HG03558 (cell line): ENCODE measurements around the gene P2RX1.
"Not testable (repeated sequence)": the region's sequence is repeated elsewhere in the genome, so short reads cannot be mapped to it uniquely, and the experiment has no call there.

Experiments used
- ATAC-seq: cut with Tn5 transposase; IDR thresholded peaks from one replicate; pipeline ENCODE4 v1.9.1; 2021; ENCODE audit warnings: moderate number of reproducible peaks; ENCODE audit not compliant: unreplicated experiment; ENCODE audit errors: extremely low read depth

Gene P2RX1

GRCh38 chr17:3867106-3867505 lies 49.2 kb downstream of the P2RX1 start:
- ATAC-seq: no peak

- no peak for ATAC-seq
These were observed 50.0 kb downstream of the P2RX1 start for GRCh38 chr17:3866276-3866675.

DNA sequence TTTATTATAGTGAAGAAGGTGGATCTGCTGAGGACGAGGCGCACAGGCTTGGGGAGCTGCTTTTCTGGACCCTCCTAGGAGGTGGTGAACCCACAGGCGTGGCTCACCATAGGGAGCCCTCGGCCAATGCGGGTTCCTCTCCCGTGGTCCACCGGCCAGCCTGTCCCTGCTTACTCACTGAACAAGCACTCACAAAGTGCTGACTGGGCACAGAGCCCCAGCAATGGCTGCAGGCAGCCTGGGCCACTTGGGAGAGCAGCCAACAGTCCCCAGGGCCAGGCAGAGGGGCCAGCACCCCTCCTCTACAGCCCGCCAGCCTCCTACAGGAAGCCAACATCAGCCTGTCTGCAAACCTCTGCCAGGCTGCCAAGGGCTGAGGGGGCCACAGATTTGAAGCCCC lies 51.1 kb downstream of the P2RX1 start:
- ATAC-seq: no peak

- no peak for ATAC-seq
These were observed 51.7 kb downstream of the P2RX1 start for GRCh38 chr17:3864534-3864933.

DNA sequence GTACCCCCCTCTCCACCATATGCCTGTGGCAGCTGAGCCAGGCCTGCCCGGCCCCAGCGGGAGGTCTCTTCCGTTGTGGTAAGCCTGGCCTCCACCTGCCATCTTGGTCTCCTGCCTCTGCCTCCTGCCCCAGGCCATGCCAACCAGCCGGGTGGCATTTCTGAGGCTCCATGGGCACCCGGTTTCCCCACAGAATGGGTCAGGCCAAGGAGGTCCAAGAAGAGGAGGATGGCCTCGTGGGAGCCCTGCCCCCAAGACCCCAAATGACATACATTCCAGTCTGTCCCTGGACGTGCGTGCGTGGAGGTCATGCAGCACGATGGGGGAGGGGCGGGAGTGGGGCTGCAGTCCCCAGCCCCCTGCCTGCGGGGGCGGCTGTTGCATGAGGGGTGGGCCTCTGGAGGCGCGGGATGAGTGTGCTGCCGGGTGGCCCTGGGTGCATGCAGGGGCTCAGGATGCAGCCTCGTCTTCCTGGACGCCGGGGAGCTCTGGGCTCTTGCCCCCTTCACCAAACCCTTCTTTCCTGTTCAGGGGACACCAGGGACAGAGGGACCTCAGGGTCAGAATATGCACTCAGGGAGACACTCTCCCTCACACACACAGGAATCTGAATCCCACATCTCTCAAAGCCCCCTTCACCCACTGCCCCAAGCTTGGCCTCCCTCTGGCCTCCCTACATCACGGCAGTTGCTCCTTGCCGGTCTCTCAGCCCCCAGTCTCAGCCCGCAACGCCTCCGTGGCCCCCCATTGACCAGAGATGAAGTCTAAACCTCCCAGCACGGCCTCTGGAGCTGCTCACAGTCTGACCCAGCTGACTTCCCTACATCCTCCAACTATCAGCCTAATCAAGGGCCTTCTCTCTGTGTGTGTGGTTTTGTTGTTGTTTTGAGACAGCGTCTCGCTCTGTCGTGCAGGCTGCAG lies 54.2 kb downstream of the P2RX1 start:
- no peak for ATAC-seq

- ATAC-seq: no peak
These were observed 55.1 kb downstream of the P2RX1 start for GRCh38 chr17:3860939-3861700.

DNA sequence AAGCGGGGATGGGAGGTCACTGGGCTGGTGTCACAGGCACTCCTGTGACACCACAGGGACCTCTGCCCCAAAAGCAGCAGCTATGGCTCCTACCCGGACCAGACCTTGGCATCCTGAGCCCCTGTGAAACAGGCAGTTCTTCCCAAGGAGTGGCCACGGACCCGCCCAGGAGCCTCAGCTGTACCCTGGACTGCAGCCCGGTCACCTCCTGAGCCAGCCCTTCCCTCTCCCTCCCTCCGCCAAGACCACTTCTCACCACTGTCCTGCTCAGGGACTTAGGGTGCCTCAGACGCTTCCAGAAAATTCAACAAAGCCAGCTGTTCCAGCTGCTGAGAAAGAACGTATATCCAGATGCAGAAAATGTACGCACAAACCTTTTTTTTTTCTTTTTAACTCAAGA lies 56.3 kb downstream of the P2RX1 start:
- no peak for ATAC-seq

GRCh38 chr17:3857261-3858105 lies 58.8 kb downstream of the P2RX1 start:
- ATAC-seq: no peak

DNA sequence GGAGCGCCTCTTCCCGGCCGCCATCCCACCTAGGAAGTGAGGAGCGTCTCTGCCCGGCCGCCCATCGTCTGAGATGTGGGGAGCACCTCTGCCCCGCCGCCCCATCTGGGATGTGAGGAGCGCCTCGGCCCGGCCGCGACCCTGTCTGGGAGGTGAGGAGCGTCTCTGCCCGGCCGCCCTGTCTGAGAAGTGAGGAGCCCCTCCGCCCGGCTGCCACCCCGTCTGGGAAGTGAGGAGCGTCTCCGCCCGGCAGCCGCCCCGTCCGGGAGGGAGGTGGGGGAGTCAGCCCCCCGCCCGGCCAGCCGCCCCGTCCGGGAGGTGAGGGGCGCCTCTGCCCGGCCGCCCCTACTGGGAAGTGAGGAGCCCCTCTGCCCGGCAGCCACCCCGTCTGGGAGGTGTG lies 62.1 kb downstream of the P2RX1 start:
- not testable (repeated sequence) for ATAC-seq

DNA sequence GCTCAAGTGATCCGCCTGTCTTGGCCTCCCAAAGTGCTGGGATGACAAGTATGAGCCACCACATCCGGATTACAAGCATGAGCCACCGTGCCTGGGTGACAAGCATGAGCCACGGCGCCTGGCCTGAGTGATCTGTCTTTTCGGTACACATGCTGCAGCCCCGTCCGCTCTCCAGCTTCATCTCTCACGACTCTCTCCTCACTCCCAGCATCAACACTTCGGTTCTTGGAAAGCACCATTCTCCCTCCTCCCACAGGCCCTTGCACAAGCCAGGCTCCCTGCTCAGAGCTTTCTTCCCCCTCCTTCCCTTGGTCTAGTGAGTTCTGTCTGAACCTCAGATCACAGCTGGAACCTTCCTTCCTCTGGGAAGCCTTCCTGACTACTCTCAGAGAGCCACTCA lies 63.7 kb downstream of the P2RX1 start:
- ATAC-seq: no peak

GRCh38 chr17:3851461-3852100 lies 64.7 kb downstream of the P2RX1 start:
- ATAC-seq: no peak

DNA sequence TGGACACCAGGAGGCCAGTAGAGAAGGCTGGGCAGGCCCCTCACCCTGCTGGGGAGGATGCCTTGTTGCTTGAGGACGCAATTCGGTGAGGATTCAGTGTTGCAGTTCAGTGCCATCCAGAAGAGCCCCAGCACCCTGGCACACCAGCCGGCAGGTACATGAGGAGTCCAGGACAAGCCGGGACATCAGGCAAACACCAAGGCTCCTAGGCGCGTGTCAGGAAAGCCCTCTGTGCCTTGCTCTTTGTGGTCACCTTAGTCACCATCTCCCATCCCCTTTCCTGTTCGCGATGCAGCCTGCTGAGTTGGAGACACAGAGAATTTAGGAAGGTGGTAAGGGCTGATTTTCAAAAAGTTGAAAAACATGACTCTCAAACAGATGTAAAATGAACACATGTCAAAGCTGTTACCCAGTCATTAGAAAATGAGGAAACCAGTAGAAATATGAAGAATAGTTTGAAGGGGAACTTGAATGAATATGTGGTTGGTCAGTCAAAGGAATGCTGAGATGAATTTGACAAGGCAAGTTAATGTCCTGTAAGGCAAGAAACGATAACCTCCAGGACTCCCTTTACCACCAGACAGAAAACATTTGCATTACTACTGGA lies 67.9 kb downstream of the P2RX1 start:
- ATAC-seq: no peak

DNA sequence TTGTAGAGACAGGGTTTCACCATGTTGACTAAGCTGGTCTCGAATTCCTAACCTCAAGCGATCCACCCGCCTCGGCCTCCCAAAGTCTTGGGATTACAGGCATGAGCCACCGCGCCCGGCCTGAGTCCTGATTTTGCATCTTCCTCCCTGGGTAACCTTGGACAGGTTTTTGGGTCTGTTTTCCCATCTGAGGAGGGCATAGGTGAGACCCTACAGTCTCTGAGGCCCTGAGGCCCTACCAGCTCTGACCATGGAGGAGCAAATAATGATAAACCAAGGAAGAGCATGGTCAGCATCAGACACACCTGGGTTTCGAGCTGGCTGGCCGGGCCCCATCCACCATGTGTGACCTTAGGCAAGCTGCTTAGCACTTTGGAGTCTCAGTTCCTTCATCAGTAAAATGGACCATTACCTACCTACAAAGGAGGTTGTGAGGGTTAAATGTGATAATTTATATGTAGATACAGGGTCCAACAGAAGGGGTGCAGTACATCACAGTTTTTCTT lies 69.0 kb downstream of the P2RX1 start:
- no peak for ATAC-seq
